HCT116 (cell line): Measurements from ENCODE around the gene UBA6. TPM values are rescaled to one million over a fixed set of nuclear protein-coding genes. Genes with fewer than 3 reads are reported as not detected.

Experiments used
- ATAC-seq: fragments of 200-7000 bp; cut with Tn5 transposase; 2 replicates; pipeline ENCODE4 v1.9.1; 2020; ENCODE audit warnings: mild to moderate bottlenecking, moderate library complexity
- BruUV-seq: library from RNA; stranded (reverse); fragments of 400-500 nt; replicated peaks from 2 replicates; lab custom pipeline; 2021; lab: Mats Ljungman, UMichigan
- CTCF ChIA-PET: fragments of 300-600 bp; sonication (Branson Sonifier 250); formaldehyde crosslinking; loops from one replicate; lab custom pipeline; 2021; ENCODE audit warnings: antibody characterized with exemption; lab: Charles Lee
- POLR2A ChIA-PET: fragments of 300-600, 350-600 bp; sonication (Branson Sonifier 250); formaldehyde crosslinking; loops from one replicate; lab custom pipeline; 2021; ENCODE audit warnings: antibody characterized with exemption; lab: Charles Lee
- RAD21 ChIA-PET, 2 experiments: fragments of 300-600 bp; sonication (Branson Sonifier 250); formaldehyde crosslinking; loops; one replicate each; lab custom pipeline; 2023; ENCODE audit warnings: low total read pairs in 2 of 2; ENCODE audit not compliant: uncharacterized antibody in 2 of 2, unreplicated experiment in 2 of 2, low non-redundant PET in 1 of 2; lab: Charles Lee
- DNase-seq: peaks from one replicate; pipeline ENCODE4 v3.0.0-alpha.2; 2010; ENCODE audit warnings: low read depth, low spot score
- H2AFZ ChIP-seq: fragments of 200-600 bp; shearing (Covaris generic), sonication (generic); 2 replicates; pipeline ENCODE4 v1.6.1; 2017; ENCODE audit warnings: low read depth, mixed run types, mixed read lengths, antibody characterized with exemption, low read length; ENCODE audit not compliant: poor library complexity, severe bottlenecking
- H3K27ac ChIP-seq: 2 replicates; pipeline ENCODE4 v1.5.1; 2012; ENCODE audit warnings: low read depth, low read length
- H3K27me3 ChIP-seq: fragments of 200-600 bp; sonication (generic); 2 replicates; pipeline ENCODE4 v1.6.1; 2016; ENCODE audit warnings: mixed run types, low read length, mixed read lengths; ENCODE audit not compliant: insufficient read depth
- H3K36me3 ChIP-seq, 2 experiments: fragments of 200-500 bp in 1 of 2; fragments of 200-600 bp in 1 of 2; sonication (Bioruptor generic) in 1 of 2; sonication (generic) in 1 of 2; 2 replicates each; pipeline versions ENCODE4 v1.5.1 to v1.6.1; 2014 to 2016; ENCODE audit warnings: low read length in 2 of 2, inconsistent platforms in 1 of 2, mixed read lengths in 1 of 2, mixed run types in 1 of 2; ENCODE audit not compliant: insufficient read depth in 2 of 2, control insufficient read depth in 1 of 2
- H3K4me1 ChIP-seq, 2 experiments: fragments of 200-600 bp in 1 of 2; sonication (generic) in 1 of 2; 2 replicates each; pipeline versions ENCODE4 v1.5.1 to v1.6.1; 2012 to 2017; ENCODE audit warnings: low read length in 2 of 2, inconsistent platforms in 1 of 2, mild to moderate bottlenecking in 1 of 2, mixed read lengths in 1 of 2, mixed run types in 1 of 2, moderate library complexity in 1 of 2; ENCODE audit not compliant: insufficient read depth in 2 of 2, control insufficient read depth in 1 of 2
- H3K4me2 ChIP-seq: fragments of 200-600 bp; sonication (generic); 2 replicates; pipeline ENCODE4 v1.6.1; 2017; ENCODE audit warnings: mixed run types, low read length, mixed read lengths
- H3K4me3 ChIP-seq, 2 experiments: fragments of 200-600 bp in 1 of 2; sonication (generic) in 1 of 2; replicated peaks in 1 of 2; 2 replicates each; pipeline ENCODE4 v1.5.1; 2011 to 2016; ENCODE audit warnings: low read length in 2 of 2, control low read depth in 1 of 2, low read depth in 1 of 2, mild to moderate bottlenecking in 1 of 2, mixed read lengths in 1 of 2, mixed run types in 1 of 2
- H3K79me2 ChIP-seq: fragments of 200-600 bp; sonication (generic); 2 replicates; pipeline ENCODE4 v1.6.1; 2017; ENCODE audit warnings: mild to moderate bottlenecking, mixed run types, low read length, moderate library complexity, mixed read lengths; ENCODE audit not compliant: insufficient read depth
- H3K9ac ChIP-seq: fragments of 200-600 bp; sonication (generic); 2 replicates; pipeline ENCODE4 v1.6.1; 2016; ENCODE audit warnings: low read length, mixed read lengths
- H3K9me2 ChIP-seq: fragments of 200-600 bp; sonication (generic), shearing (Covaris generic); 2 replicates; pipeline ENCODE4 v1.6.1; 2017; ENCODE audit warnings: mixed run types, mild to moderate bottlenecking, moderate library complexity; ENCODE audit not compliant: insufficient read depth
- H3K9me3 ChIP-seq, 2 experiments: fragments of 200-500 bp in 1 of 2; fragments of 200-600 bp in 1 of 2; sonication (Bioruptor generic) in 1 of 2; sonication (generic) in 1 of 2; 2 replicates each; pipeline ENCODE4 v1.6.1; 2014 to 2017; ENCODE audit warnings: low read length in 2 of 2, mixed read lengths in 2 of 2, inconsistent platforms in 1 of 2, low read depth in 1 of 2, mild to moderate bottlenecking in 1 of 2, mixed run types in 1 of 2, moderate library complexity in 1 of 2; ENCODE audit not compliant: control insufficient read depth in 1 of 2, insufficient read depth in 1 of 2
- H4K20me1 ChIP-seq: fragments of 200-600 bp; sonication (generic), shearing (Covaris generic); 2 replicates; pipeline ENCODE4 v1.6.1; 2017; ENCODE audit warnings: mixed run types, mild to moderate bottlenecking, moderate library complexity; ENCODE audit not compliant: insufficient read depth
- CBX3 ChIP-seq: IDR thresholded peaks from 2 replicates; pipeline ENCODE4 v1.6.1; 2012; ENCODE audit warnings: low read depth
- ELF1 ChIP-seq: IDR thresholded peaks from 2 replicates; pipeline ENCODE4 v1.6.1; 2012; ENCODE audit warnings: low read depth, borderline replicate concordance
- EZH2phosphoT487 ChIP-seq: fragments of 200-600 bp; IDR thresholded peaks from 2 replicates; pipeline ENCODE4 v1.6.1; 2018; ENCODE audit warnings: antibody characterized with exemption, borderline replicate concordance
- FOSL1 ChIP-seq: IDR thresholded peaks from 2 replicates; pipeline ENCODE4 v1.6.1; 2012; ENCODE audit warnings: low read depth
- MAX ChIP-seq: IDR thresholded peaks from 2 replicates; pipeline ENCODE4 v1.6.1; 2012
- POLR2A ChIP-seq: IDR thresholded peaks from 2 replicates; pipeline ENCODE4 v1.7.0; 2011; ENCODE audit warnings: borderline replicate concordance; ENCODE audit not compliant: insufficient read depth, insufficient read length; ENCODE audit errors: extremely low read depth
- POLR2AphosphoS5 ChIP-seq: IDR thresholded peaks from 2 replicates; pipeline ENCODE4 v1.6.1; 2011; ENCODE audit warnings: mild to moderate bottlenecking, low read depth, low read length, moderate library complexity
- REST ChIP-seq: IDR thresholded peaks from 2 replicates; pipeline ENCODE4 v1.6.1; 2012; ENCODE audit warnings: low read depth
- SIN3A ChIP-seq: IDR thresholded peaks from 2 replicates; pipeline ENCODE4 v1.6.1; 2012; ENCODE audit warnings: low read depth
- SP1 ChIP-seq: IDR thresholded peaks from 2 replicates; pipeline ENCODE4 v1.6.1; 2012; ENCODE audit warnings: low read depth
- SRF ChIP-seq: IDR thresholded peaks from 2 replicates; pipeline ENCODE4 v1.6.1; 2012; ENCODE audit warnings: low read depth
- TCF7L2 ChIP-seq: IDR thresholded peaks from 2 replicates; pipeline ENCODE4 v1.7.0; 2011; ENCODE audit warnings: borderline replicate concordance, inconsistent platforms; ENCODE audit not compliant: insufficient read depth, insufficient read length; ENCODE audit errors: extremely low read depth
- YY1 ChIP-seq: IDR thresholded peaks from 2 replicates; pipeline ENCODE4 v1.6.1; 2011; ENCODE audit warnings: low read length, low read depth, moderate library complexity, mild to moderate bottlenecking; ENCODE audit not compliant: insufficient replicate concordance; ENCODE audit errors: extremely low read depth
- ZBTB33 ChIP-seq: IDR thresholded peaks from 2 replicates; pipeline ENCODE4 v1.6.1; 2011; ENCODE audit warnings: mild to moderate bottlenecking, low read length, moderate library complexity; ENCODE audit not compliant: insufficient replicate concordance; ENCODE audit errors: extremely low read depth
- ZFX ChIP-seq: fragments of 450-650 bp; IDR thresholded peaks from 2 replicates; pipeline ENCODE4 v1.6.1; 2017
- ZNF274 ChIP-seq: fragments of 200-500 bp; sonication (Bioruptor generic); IDR thresholded peaks from 2 replicates; pipeline ENCODE4 v1.6.1; 2014; ENCODE audit warnings: mild to moderate bottlenecking, low read depth, low read length, inconsistent platforms
- intact Hi-C: fragments of 100-400 bp; cut with micrococcal nuclease; formaldehyde crosslinking; loops from 2 replicates; pipeline ENCODE4 v1.10.0; 2022
- total RNA-seq: library from RNA; stranded (reverse); gene quantifications from one replicate; pipeline ENCODE4 v1.2.1, GENCODE V29; 2021; ENCODE audit not compliant: unreplicated experiment

The UBA6 gene
- total RNA-seq, 1 experiment from 2014 or later, result 98.9 TPM

DNA sequence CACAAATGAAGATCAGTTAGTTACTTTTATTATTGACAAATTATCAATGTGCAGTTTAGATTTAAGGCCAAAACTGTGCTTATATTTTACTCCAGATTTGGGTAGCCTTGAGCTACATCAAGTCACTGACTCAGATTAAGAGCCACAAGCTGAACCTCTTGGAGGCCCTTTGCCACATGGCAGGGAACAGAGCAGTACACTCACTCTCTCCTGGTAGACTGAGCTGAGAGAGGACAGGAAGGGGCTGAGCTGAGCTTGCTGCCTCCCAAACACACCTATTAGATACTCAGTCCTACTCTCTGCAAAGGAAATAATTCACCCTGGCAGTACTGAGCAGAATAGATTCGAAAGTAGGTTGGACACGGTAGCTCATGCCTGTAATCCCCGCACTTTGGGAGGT, 134.6 kb downstream of the UBA6 start (continued):
- TF ChIP-seq REST (no peak), YY1 (no peak), FOSL1 (no peak)

- Histone ChIP-seq H3K27ac (no peak overlapping the region), H3K36me3 (no peaks in the 10 kb centered on the region), H3K9ac (no peak overlapping the region), H3K27me3 (no peaks in the 10 kb centered on the region), H3K9me2 (no peaks in the 10 kb centered on the region), H3K4me3 (no peak overlapping the region), H3K4me1 (no peaks in the 10 kb centered on the region), H3K4me2 (no peak overlapping the region), H2AFZ (no peak overlapping the region), H3K9me3 (no peaks in the 10 kb centered on the region), H4K20me1 (no peaks in the 10 kb centered on the region), H3K79me2 (no peaks in the 10 kb centered on the region)
- intact Hi-C loops, result no loop called here
- no peak for DNase-seq
- no peak for ATAC-seq
- ChIA-PET RAD21 (no interaction called here), POLR2A (no interaction called here), CTCF (no interaction called here)
- BruUV-seq, result no TSS peak
- TF ChIP-seq TCF7L2 (no peak), CBX3 (no peak), POLR2AphosphoS5 (no peak), MAX (no peak), SIN3A (no peak), ZNF274 (no peak), FOSL1 (no peak), POLR2A (no peak), SRF (no peak), ZBTB33 (no peak), REST (no peak), EZH2phosphoT487 (no peak), ELF1 (no peak), ZFX (no peak), SP1 (no peak)
These were observed 135.7 kb downstream of the UBA6 start for GRCh38 chr4:67565284-67565683.
